Measurements from ENCODE around the gene FMN1.

The FMN1 gene

GRCh38 chr15:32843219-32843815 is 351.2 kb downstream of the FMN1 start:
- DNase-seq = peak; percentile 35

- no peak for DNase-seq
These were observed 352.4 kb downstream of the FMN1 start for GRCh38 chr15:32842081-32842480.

DNA sequence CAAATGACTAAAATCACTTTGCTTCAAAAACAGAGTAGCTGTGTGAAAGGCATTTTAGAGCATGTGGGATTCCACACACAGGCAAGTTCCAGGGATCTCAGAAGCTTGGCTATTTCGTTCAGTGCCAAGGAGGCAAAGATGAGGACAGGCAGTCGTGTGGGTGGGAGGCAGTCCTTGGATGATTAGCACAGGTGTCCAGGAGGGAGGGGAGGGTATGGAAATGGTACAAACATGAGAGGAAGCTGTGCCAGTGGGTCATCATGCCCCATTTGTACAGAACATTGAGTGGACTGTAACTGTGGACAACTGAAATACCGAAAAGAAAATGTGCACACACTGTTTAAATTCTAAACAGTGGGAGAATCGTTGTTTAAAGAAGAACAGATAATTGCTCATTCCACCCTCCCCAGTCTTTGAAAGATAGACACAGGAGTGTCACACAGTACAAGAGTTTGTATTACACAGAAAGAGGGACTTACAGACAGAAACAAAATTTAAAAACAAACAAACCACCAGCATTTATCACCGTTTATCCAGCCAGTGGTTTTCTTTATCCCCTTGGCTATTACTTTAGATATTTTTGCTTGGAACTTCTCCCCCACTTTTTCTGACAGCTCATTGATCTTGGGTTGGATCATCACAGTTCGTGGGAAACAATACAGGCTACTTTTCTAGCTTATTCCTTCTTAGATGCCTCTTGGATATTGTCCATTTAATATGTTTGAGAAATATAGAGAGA is 353.8 kb downstream of the FMN1 start:
- DNase-seq = peak; percentile 91

DNA sequence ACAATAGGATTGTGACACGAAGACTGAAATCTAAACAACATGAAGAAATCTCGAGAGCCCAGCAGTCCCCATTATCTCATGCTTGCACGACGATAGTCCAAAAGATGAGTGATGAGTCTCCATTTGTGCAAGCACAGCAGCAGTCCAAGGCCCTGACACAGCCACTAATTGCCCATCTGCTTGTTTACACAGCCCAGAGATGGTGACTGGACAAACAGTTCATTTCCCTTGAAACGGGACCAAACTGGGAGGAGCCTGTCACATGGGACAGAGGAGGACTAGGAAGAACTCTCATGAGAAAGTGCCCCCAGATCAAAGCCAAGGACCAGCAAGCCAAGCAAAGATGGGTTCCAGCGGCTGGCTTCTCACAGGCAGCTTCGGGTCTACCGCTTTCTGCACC is 355.7 kb downstream of the FMN1 start:
- peak; percentile 99 for DNase-seq

- DNase-seq = peak; percentile 94
These were observed 356.2 kb downstream of the FMN1 start for GRCh38 chr15:32838338-32838737.

DNA sequence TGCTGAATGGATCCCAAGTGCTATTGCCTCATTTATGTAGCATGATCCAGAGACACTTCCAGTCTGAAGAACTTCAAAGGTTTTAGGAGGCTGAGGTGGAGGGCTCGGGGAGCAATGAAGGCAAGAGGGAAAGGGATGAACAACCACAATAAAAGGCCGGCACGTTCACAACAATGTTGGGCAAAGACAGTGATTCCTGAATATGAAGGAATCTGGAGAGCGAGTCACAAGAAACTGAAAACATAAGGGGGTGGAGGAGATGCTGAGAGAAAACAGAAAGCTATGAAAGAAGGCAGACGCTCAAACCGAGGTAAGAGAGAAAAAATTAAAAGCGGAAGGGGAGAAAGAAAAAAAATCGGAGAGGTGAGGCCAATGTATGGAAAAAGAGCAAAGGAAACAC is 356.6 kb downstream of the FMN1 start:
- DNase-seq = peak; percentile 35

DNA sequence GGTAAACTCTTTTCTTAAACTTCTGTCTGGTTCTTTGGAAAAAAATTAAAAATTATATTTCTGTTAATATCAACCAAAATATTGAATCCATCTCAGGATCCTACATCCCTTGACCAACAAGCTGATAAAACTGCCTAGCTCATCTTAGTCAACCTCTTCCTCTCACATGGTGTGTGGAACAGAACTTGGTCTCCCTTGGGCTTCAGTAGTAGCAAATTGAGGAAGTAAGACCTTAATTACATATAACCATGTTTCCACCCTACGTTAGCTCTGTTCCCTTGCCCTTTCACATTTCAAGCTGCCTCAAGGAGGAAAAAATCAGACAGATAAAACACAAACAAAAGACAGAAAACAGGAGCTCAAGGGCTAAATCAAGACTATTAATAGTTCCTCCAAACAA is 360.4 kb downstream of the FMN1 start:
- peak; percentile 21 for DNase-seq

DNA sequence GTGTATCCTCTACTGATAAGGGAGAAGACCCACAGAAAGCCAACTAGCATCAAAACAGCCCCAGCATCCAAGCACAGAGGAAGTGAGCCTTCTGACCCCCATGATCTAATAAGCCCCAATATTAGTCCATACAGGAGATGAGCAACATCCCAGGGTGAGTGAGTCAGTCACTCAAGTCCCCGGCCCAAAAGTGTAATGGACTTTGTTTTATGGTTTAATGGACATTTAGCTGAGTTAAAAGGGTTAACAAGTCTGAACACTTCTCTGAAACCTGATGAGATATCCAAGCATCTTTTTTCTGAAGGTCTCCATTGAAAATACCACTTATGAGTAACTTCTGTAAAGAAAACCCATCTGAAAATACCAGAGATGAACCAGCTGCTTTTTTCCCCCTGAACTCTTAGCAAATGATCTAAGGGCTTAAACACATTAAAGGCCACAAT is 361.1 kb downstream of the FMN1 start:
- DNase-seq = no peak

GRCh38 chr15:32831485-32831884 is 363.0 kb downstream of the FMN1 start:
- no peak for DNase-seq

DNA sequence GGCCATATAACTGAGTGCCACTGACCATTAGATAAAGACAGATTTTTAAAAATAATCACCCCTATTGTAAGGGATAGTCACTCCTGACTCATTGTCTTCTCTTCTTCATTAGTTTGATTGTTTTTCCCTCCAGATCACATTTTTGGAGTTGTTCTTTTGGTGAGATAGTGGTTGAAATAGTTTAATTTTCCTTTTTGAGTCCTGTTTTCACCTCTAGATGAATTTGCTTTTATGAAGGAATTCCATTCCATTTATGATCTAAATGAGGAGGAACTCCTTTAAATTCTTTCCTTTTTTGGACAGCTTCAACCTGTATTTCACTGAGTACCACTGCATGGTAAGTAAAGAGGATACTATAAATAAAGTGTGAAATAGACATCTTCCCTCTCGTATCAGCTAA is 364.3 kb downstream of the FMN1 start:
- no peak for DNase-seq

DNA sequence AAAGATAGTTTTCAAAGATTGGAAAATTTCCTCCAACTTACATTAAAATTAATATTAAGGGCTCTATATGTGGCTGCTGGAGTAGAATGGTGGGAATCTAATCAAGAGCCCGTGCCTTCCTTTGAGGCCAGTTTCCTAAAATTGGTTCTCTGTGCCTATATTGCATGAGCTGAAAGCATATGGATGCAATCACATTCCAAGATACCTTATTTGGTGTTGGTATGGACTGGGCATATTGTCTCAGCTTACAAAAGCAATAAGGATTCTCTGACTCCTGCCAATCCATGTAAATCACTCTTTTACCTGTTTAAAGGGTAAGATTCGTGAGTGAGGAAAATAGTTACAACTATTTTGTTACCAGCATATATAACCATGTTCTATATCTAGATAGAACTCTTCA is 365.1 kb downstream of the FMN1 start:
- no peak for DNase-seq

DNA sequence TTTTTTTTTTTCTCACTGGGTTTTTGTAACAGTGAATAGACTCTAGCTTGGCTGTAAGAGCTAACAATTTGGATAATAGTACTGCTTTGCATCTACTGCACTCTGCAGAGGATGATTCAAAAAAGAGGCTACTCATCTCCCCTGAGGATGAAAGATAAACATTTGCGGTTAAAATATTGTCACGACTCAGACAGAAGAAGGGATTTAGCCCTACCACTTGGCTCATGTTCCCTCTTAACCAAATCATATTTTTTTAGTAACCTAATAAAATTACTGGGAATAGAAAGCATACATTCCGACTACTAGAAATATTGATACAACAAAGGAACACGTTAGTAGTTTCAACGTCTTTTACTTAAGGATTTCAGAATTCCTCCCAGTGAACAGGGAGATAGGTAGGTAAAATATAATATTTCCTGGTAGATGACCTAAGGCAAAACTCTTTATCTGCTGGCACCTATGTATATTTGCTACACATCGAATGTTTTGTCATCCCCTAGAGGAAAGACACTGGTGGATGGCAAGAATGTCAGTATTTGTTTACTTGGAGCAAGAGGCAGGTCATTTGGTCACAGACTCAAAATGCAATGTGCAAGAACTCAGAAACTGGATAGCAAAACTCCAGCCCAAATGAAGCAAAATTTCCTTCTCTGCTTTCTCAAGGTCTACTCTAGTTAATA is 365.9 kb downstream of the FMN1 start:
- no peak for DNase-seq

- no peak for DNase-seq
These were observed 367.8 kb downstream of the FMN1 start for GRCh38 chr15:32826685-32827084.

DNA sequence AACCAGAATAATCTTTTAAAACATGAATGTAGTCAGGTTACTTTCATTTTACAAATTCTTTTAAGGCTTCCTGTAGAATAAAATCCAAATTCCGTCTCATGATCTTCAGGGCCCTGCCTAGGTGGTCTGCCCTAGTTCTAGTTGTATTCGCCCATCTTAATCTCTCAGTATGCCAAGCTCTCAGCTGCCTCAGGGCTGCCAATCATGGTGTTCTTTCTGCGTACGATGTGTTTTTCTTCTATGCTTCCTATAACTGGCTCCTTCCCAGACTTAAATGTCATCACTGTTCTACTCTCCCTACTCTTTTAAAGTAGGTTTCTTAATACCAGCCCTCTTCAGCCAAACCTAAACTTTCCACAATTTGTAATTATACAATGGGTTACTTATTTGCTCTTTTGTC is 369.3 kb downstream of the FMN1 start:
- no peak for DNase-seq

DNA sequence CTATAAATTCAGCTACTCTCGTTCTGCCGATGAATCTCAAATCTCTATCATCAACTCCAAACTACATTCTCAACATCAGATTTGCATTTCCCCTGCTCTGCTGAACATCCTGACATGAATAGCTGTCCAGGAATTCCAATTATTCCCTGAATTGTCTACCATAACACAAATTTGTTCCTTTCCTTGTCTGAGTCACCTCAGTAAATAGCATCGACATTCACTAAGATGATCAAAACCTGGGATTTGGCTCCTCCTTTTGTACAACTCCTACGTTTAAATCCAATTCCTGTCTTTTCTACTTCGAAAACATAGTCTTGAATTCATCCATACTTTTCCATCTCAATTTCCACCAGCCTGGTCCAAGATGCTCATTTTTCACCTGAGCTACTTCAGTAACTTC is 369.7 kb downstream of the FMN1 start:
- no peak for DNase-seq

GRCh38 chr15:32823750-32824149 is 370.8 kb downstream of the FMN1 start:
- DNase-seq = no peak

DNA sequence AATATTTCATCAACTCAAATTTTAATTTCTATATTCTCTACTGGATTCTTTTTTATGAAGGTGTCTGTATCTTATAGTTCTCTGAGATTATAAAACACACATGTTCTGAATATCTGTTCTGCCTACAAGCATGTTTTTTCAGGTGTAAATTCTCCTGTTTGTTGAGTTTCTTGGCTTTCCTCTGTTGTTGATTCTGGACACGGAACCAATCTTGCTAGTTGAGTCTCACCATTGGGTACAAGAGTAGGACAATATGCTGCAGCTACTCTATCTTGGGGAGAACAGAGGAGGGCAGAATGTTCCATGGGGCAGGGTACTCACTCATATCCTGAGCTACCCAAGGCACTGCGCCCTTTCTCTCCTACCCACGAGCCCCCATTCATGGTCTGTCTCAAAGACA is 371.8 kb downstream of the FMN1 start:
- no peak for DNase-seq

- DNase-seq = no peak
These were observed 375.1 kb downstream of the FMN1 start for GRCh38 chr15:32819448-32819847.

DNA sequence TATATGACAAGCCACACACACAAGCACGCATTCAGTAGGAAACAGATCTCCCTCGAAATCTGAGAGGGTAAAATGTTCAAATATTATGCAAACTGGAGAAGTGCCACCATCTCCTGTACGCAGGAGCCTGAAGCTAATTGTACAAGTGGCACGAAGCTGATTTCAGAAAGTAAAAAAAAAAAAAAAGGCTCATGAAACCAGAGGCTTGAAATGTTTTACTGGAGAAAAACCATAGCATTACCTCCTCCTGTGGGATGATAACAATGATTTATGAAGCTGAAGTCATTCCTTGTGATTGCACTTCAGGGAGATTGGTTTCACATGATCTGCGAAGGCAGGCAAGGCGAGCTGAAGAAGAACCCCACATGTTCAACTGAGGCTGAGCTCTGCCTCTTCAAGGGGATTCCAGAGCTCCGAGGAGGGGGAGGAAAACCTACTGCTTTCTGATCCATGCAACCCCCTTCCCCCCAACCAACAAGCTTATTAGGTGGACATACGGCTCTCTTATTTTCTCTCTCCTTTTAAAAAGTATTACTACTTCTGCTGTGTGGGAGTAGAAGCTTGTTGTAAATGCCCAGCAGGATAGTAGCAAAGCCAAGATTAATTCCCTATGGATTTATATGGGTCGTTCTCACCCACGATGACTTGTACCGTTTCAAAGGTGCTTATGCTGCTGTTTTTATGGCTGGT is 375.6 kb downstream of the FMN1 start:
- peak; percentile 96 for DNase-seq

- peak; percentile 54 for DNase-seq
These were observed 376.9 kb downstream of the FMN1 start for GRCh38 chr15:32817577-32817976.

- no peak for DNase-seq
These were observed 387.2 kb downstream of the FMN1 start for GRCh38 chr15:32807331-32807730.

DNA sequence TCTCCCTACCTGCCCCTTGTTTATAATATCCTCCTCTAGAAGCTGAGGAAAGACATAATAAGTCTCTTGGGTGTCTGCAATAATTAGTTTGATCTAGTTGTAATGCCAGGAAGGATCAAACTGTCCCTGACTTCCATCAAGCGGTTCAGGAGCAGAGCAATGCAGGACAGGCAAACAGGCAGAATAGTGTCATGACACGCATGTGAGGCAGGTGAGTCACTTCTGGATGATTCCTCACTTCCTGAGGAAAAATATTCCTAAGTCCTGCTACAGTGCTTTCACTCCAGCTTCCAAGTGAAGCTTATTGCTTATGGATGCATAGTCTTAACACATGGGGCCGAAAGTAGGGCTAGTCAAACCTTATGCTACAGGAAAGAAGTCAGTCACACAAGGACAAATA is 390.9 kb downstream of the FMN1 start:
- DNase-seq = no peak

DNA sequence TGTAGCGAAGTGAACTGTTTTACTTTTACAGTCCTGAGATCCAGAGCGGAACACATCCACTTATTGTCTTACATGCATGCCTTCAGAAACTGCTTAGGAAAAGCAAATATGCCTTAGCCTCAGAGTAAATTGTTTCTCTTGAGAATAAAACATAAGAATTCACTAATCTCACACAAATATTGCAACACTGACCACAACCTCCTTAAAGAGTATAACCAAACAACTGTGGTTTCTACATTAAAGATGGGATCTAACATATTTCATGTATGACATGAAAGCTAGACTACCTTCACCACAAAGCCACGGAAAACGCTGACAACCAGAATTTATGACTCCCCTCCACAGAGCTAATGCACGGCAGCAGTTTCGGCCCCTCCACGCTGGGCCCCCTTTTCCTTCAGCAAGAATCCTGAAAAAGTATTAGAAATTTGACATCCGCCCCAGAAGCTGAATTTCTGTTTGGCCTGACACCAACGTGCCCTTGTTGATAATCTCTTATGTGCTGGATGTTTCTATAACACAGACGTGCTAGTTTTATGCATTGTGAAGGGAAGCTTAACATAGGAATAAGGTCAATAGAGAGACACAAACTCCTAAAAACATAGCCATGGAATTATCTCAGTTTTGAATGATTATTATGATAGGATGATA is 392.1 kb downstream of the FMN1 start:
- DNase-seq = no peak

Measured in NCI-H69 (cell line).